Stomach (tissue), 9 donors: Measurements from ENCODE around the gene MINK1. TPM values are rescaled to one million over a fixed set of nuclear protein-coding genes. Genes with fewer than 3 reads are reported as not detected.
A peak's percentile ranks its signal among the peaks of the same experiment; 100 is the strongest.

Experiments
- DNase-seq, 2 donors: peaks; one replicate each; pipeline versions ENCODE4 v3.0.0 to v3.0.0-alpha.2; 2013 to 2019
- H3K27ac ChIP-seq, 5 donors: fragments of 200-600 bp in 4 of 5; sonication (generic) in 4 of 5; one replicate each; pipeline ENCODE4 v1.5.1; 2013 to 2019; ENCODE audit warnings: mild to moderate bottlenecking in 1 of 5, moderate library complexity in 1 of 5
- H3K27me3 ChIP-seq, 3 donors: fragments of 200-600 bp; sonication (generic); one replicate each; pipeline ENCODE4 v1.5.1; 2017 to 2019; ENCODE audit warnings: mixed run types in 1 of 3
- H3K36me3 ChIP-seq, 4 donors: fragments of 200-600 bp; sonication (generic); 1 replicate in 3 of 4; 2 replicates in 1 of 4; pipeline ENCODE4 v1.5.1; 2016 to 2019
- H3K4me1 ChIP-seq, 4 donors: fragments of 200-600 bp; sonication (generic); one replicate each; pipeline ENCODE4 v1.5.1; 2016 to 2019
- H3K4me3 ChIP-seq, 4 donors: fragments of 200-600 bp; sonication (generic) in 3 of 4; one replicate each; pipeline ENCODE4 v1.5.1; 2016 to 2019; ENCODE audit warnings: mild to moderate bottlenecking in 1 of 4
- H3K9me3 ChIP-seq, 4 donors: fragments of 200-600 bp; sonication (generic); one replicate each; pipeline ENCODE4 v1.5.1; 2016 to 2019
- EP300 ChIP-seq: sonication (generic); formaldehyde crosslinking; IDR thresholded peaks from one replicate; pipeline ENCODE4 v1.6.1; 2017; ENCODE audit warnings: antibody characterized with exemption
- POLR2A ChIP-seq, 4 donors: fragments of 450-650 bp; IDR thresholded peaks; one replicate each; pipeline ENCODE4 v1.6.1; 2016; ENCODE audit warnings: antibody characterized with exemption in 4 of 4, control low read depth in 2 of 4, mild to moderate bottlenecking in 1 of 4, moderate library complexity in 1 of 4
- POLR2AphosphoS5 ChIP-seq, 3 donors: sonication (generic); formaldehyde crosslinking; IDR thresholded peaks; one replicate each; pipeline ENCODE4 v1.6.1; 2016; ENCODE audit warnings: antibody characterized with exemption in 3 of 3
- WGBS, 5 donors: extraction: QIAGEN DNeasy Blood & Tissue Kit in 3 of 5; methylation state at CpG; one replicate each; pipeline versions ENCODE4 v1.1.5 to v1.1.7; 2013 to 2018; 5-methylcytosine and 5-hydroxymethylcytosine counted together
- intact Hi-C: fragments of 100-400 bp; cut with DNase I; formaldehyde crosslinking; loops from one replicate; pipeline ENCODE4 v1.15.1; 2023; ENCODE audit warnings: low total_unique reads
- polyA plus RNA-seq, 3 donors: library from polyadenylated mRNA; stranded (reverse); fragments of 200-250 nt; gene quantifications; one replicate each; pipeline ENCODE4 v1.2.3, GENCODE V29; 2013
- total RNA-seq, 5 donors: library from RNA; depleted of rRNA; stranded (reverse); fragments of >200 nt; gene quantifications; one replicate each; pipeline versions ENCODE4 v1.1.0 to v1.2.3, GENCODE V29; 2014 to 2016
- TF ChIP-seq, protein P1 (sequence below), 7 experiments: fragments of 450-650 bp in 4 of 7; fragments of 200-600 bp in 3 of 7; sonication (generic) in 3 of 7; IDR thresholded peaks; one replicate each; pipeline ENCODE4 v1.5.1; 2016 to 2019; ENCODE audit warnings: antibody characterized with exemption in 7 of 7, control low read depth in 2 of 7, mild to moderate bottlenecking in 1 of 7
- donor health status: healthy with polysubstance abuse.
- donor health status: Bipolar disorder and iron deficiency.
- donor health status: healthy.

Gene MINK1
- total and polyA plus RNA-seq, 8 donors: 24.6 to 230 (median 49.4) TPM

DNA sequence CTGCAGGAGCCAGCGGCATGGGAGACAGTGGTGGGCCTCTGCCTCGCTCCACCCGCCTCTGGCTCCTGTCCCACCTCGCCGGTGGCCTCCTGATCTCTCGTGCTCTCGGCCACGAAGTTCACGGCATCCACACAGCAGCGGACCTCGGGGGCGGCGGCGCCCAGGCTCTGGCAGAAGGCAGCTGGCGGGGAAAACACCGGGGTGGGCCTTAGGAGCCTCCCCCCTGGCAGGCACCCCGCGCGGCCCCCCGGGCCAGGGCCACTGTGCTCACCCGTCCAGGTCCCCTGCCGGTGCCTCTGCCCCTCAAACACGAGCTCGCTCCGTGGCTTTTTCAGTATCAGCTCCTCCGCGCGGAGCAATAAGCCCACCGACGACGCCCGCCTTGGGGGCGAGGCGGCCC is 65.8 kb downstream of the MINK1 start:
- peak overlapping the region in 4 of 5 donors; percentile 54 to 71 (median 58) for H3K27ac ChIP-seq
- no peaks in the 10 kb centered on the region for H3K9me3 ChIP-seq
- peaks cover 0 to 39% (median 0%) of the 10 kb centered on the region in 3 donors for H3K27me3 ChIP-seq
- H3K4me1 ChIP-seq: peaks cover 20 to 54% (median 44%) of the 10 kb centered on the region in 4 donors
- peaks cover 30 to 38% (median 37%) of the 10 kb centered on the region in 4 donors for H3K36me3 ChIP-seq
- no peak for DNase-seq
- 5 to 23% (median 14%) methylated on average over 8 to 34 of the region's 34 CpGs; no CpG with 5 or more reads in 1 of the 5 donors for WGBS, 5 donors
- peak overlapping the region; percentile 49 to 55 (median 52) for H3K4me3 ChIP-seq
- intact Hi-C loops: loop anchor here (10.0 kb wide), 1 partner anchor 164 kb away; the partner anchor contains the start of genes CXCL16, MED11 and ZMYND15
- no peak for TF ChIP-seq POLR2A (IDR thresholded peaks at IDR 0.05)
- TF ChIP-seq EP300: no peak
- no peak for TF ChIP-seq POLR2AphosphoS5 (IDR thresholded peaks at IDR 0.05)
- TF ChIP-seq, protein P1, sequence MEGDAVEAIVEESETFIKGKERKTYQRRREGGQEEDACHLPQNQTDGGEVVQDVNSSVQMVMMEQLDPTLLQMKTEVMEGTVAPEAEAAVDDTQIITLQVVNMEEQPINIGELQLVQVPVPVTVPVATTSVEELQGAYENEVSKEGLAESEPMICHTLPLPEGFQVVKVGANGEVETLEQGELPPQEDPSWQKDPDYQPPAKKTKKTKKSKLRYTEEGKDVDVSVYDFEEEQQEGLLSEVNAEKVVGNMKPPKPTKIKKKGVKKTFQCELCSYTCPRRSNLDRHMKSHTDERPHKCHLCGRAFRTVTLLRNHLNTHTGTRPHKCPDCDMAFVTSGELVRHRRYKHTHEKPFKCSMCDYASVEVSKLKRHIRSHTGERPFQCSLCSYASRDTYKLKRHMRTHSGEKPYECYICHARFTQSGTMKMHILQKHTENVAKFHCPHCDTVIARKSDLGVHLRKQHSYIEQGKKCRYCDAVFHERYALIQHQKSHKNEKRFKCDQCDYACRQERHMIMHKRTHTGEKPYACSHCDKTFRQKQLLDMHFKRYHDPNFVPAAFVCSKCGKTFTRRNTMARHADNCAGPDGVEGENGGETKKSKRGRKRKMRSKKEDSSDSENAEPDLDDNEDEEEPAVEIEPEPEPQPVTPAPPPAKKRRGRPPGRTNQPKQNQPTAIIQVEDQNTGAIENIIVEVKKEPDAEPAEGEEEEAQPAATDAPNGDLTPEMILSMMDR (IDR thresholded peaks at IDR 0.05): no peak

- Histone ChIP-seq H3K36me3 (peaks cover 24 to 32% (median 30%) of the 10 kb centered on the region in 4 donors), H3K9me3 (no peaks in the 10 kb centered on the region), H3K4me3 (peak within 1 kb of the TSS; percentile 49 to 55 (median 52)), H3K4me1 (peaks cover 20 to 54% (median 44%) of the 10 kb centered on the region in 4 donors), H3K27ac (peak within 1 kb of the TSS in 4 of 5 donors; percentile 54 to 71 (median 58)), H3K27me3 (peaks cover 0 to 44% (median 0%) of the 10 kb centered on the region in 3 donors)
- peak in 2 of 3 donors; percentile 31 to 59 for TF ChIP-seq POLR2AphosphoS5 (IDR thresholded peaks at IDR 0.05)
- TF ChIP-seq EP300: no peak
- TF ChIP-seq POLR2A (IDR thresholded peaks at IDR 0.05): no peak
- TF ChIP-seq, protein P1 (IDR thresholded peaks at IDR 0.05): peak in 1 of 7 experiments; percentile 8
- WGBS, 5 donors: 5 to 23% (median 7%) methylated on average over 18 to 60 of the region's 60 CpGs
- intact Hi-C loops: loop anchor here (10.0 kb wide), 2 partner anchors 75 to 165 kb away; partner anchors contain the start of genes CXCL16, MED11 and ZMYND15
- peak; percentile 91 to 95 for DNase-seq
Observed at GRCh38 chr17:4899341-4900230, 66.4 kb downstream of the MINK1 start, which contains the start of gene C17orf107. Gene C17orf107, plus strand, starts transcription at chr17:4899536. Its CDS starts 227 bp downstream, at chr17:4899763.

- Histone ChIP-seq H3K9me3 (no peaks in the 10 kb centered on the region), H3K27me3 (peaks cover 0 to 44% (median 0%) of the 10 kb centered on the region in 3 donors), H3K36me3 (peaks cover 16 to 23% (median 21%) of the 10 kb centered on the region in 4 donors), H3K4me1 (peaks cover 20 to 54% (median 44%) of the 10 kb centered on the region in 4 donors), H3K27ac (peak overlapping the region in 4 of 5 donors; percentile 9 to 71 (median 59)), H3K4me3 (peak overlapping the region; percentile 49 to 55 (median 52))
- TF ChIP-seq, protein P1 (IDR thresholded peaks at IDR 0.05): no peak
- no peak for TF ChIP-seq POLR2A (IDR thresholded peaks at IDR 0.05)
- no peak for TF ChIP-seq EP300
- no peak for TF ChIP-seq POLR2AphosphoS5 (IDR thresholded peaks at IDR 0.05)
- DNase-seq: peak; percentile 51 to 85
- intact Hi-C loops: loop anchor here (10.0 kb wide), 1 partner anchor 74 kb away; no protein-coding TSS in a partner anchor
- WGBS, 5 donors: 17 to 22% (median 21%) methylated on average over 26 to 65 of the region's 65 CpGs
Observed at GRCh38 chr17:4900231-4901107, 67.3 kb downstream of the MINK1 start.
